H1 (cell line): ENCODE data around the gene MAD2L2. TPM values are rescaled to one million over a fixed set of nuclear protein-coding genes. Genes with fewer than 3 reads are reported as not detected.
A peak's percentile ranks its signal among the peaks of the same experiment; 100 is the strongest.

Experiments
- CTCF ChIA-PET: fragments of 300-600 bp; sonication (Branson Sonifier 250); formaldehyde crosslinking; loops from one replicate; lab custom pipeline; 2021; ENCODE audit not compliant: partially characterized antibody; lab: Charles Lee
- POLR2A ChIA-PET: fragments of 300-600 bp; sonication (Branson Sonifier 250); formaldehyde crosslinking; loops from one replicate; lab custom pipeline; 2021; ENCODE audit warnings: inconsistent platforms; ENCODE audit not compliant: partially characterized antibody; lab: Charles Lee
- DNase-seq, 2 experiments: peaks; one replicate each; pipeline versions ENCODE4 v3.0.0 to v3.0.0-alpha.2; 2010 to 2022; ENCODE audit warnings: low spot score in 2 of 2, low read depth in 1 of 2, mixed read lengths in 1 of 2
- FAIRE-seq: peaks from 2 replicates; lab custom pipeline; 2011; peaks lifted over from hg19 to GRCh38; lab: Jason Lieb, UNC
- H2AFZ ChIP-seq: 2 replicates; pipeline ENCODE4 v1.8.1; 2012; ENCODE audit warnings: low read length, inconsistent platforms
- H2AK5ac ChIP-seq: 2 replicates; pipeline ENCODE4 v1.6.1; 2013; ENCODE audit warnings: low read depth, low read length
- H2BK120ac ChIP-seq: replicated peaks from 2 replicates; pipeline ENCODE3; 2013; ENCODE audit warnings: low read depth, low read length, inconsistent platforms
- H2BK12ac ChIP-seq: 2 replicates; pipeline ENCODE4 v1.6.1; 2013; ENCODE audit warnings: low read depth, low read length
- H2BK15ac ChIP-seq: 2 replicates; pipeline ENCODE4 v1.6.1; 2013; ENCODE audit warnings: low read length
- H2BK20ac ChIP-seq: 2 replicates; pipeline ENCODE4 v1.6.1; 2013; ENCODE audit warnings: low read length
- H2BK5ac ChIP-seq: 2 replicates; pipeline ENCODE4 v1.6.1; 2013; ENCODE audit warnings: low read depth, low read length
- H3K14ac ChIP-seq: 2 replicates; pipeline ENCODE4 v1.6.1; 2013; ENCODE audit warnings: inconsistent platforms; ENCODE audit not compliant: insufficient read length
- H3K18ac ChIP-seq: 2 replicates; pipeline ENCODE4 v1.6.1; 2013; ENCODE audit warnings: low read length; ENCODE audit errors: extremely low read depth
- H3K23ac ChIP-seq: 2 replicates; pipeline ENCODE4 v1.6.1; 2013; ENCODE audit warnings: inconsistent platforms; ENCODE audit not compliant: insufficient read length
- H3K23me2 ChIP-seq: 2 replicates; pipeline ENCODE4 v1.6.1; 2013; ENCODE audit warnings: low read depth, low read length
- H3K27ac ChIP-seq: 2 replicates; pipeline ENCODE4 v1.6.1; 2011; ENCODE audit warnings: low read depth, low read length, inconsistent platforms
- H3K27me3 ChIP-seq, 4 experiments: replicated peaks in 1 of 4; 1 replicate in 1 of 4; 2 replicates in 3 of 4; pipeline versions ENCODE4 v1.6.1 to v1.8.1; 2011 to 2013; ENCODE audit warnings: low read length in 3 of 4, mild to moderate bottlenecking in 3 of 4, inconsistent platforms in 2 of 4, mixed read lengths in 2 of 4, moderate library complexity in 1 of 4; ENCODE audit not compliant: control insufficient read depth in 3 of 4, insufficient read depth in 3 of 4; ENCODE audit errors: extremely low read depth in 1 of 4
- H3K36me3 ChIP-seq, 4 experiments: 2 replicates each; pipeline versions ENCODE4 v1.6.1 to v1.8.1; 2011 to 2013; ENCODE audit warnings: mild to moderate bottlenecking in 4 of 4, low read length in 3 of 4, moderate library complexity in 2 of 4, control low read depth in 1 of 4, inconsistent platforms in 1 of 4; ENCODE audit not compliant: insufficient read depth in 4 of 4, control insufficient read depth in 2 of 4
- H3K4ac ChIP-seq: replicated peaks from 2 replicates; pipeline ENCODE3; 2013; ENCODE audit warnings: low read length, low read depth, mixed read lengths, inconsistent platforms; ENCODE audit not compliant: insufficient read length
- H3K4me1 ChIP-seq, 4 experiments: replicated peaks in 1 of 4; 1 replicate in 1 of 4; 2 replicates in 3 of 4; pipeline versions ENCODE4 v1.6.1 to v1.8.1; 2011 to 2013; ENCODE audit warnings: low read length in 3 of 4, inconsistent platforms in 2 of 4, mixed read lengths in 1 of 4; ENCODE audit not compliant: insufficient read depth in 4 of 4, control insufficient read depth in 3 of 4
- H3K4me2 ChIP-seq, 2 experiments: 2 replicates each; pipeline versions ENCODE4 v1.6.1 to v1.8.1; 2011 to 2013; ENCODE audit warnings: low read depth in 2 of 2, low read length in 2 of 2, control low read depth in 1 of 2, inconsistent platforms in 1 of 2, mild to moderate bottlenecking in 1 of 2; ENCODE audit not compliant: insufficient read depth in 1 of 2
- H3K4me3 ChIP-seq, 4 experiments: fragments of 200-600, 300-600 bp in 1 of 4; sonication (generic), shearing (Covaris generic), sonication (Bioruptor Twin) in 1 of 4; 2 replicates each; pipeline versions ENCODE4 v1.5.1 to v1.8.1; 2011 to 2016; ENCODE audit warnings: low read length in 4 of 4, low read depth in 3 of 4, control low read depth in 2 of 4, inconsistent platforms in 2 of 4, mild to moderate bottlenecking in 2 of 4, mixed read lengths in 1 of 4, moderate library complexity in 1 of 4; ENCODE audit not compliant: insufficient read depth in 2 of 4; ENCODE audit errors: extremely low read depth in 1 of 4
- H3K56ac ChIP-seq: replicated peaks from 2 replicates; pipeline ENCODE3; 2013; ENCODE audit warnings: low read depth, mild to moderate bottlenecking, mixed read lengths, low read length, inconsistent platforms; ENCODE audit not compliant: insufficient read length
- H3K79me1 ChIP-seq: 2 replicates; pipeline ENCODE4 v1.6.1; 2013; ENCODE audit warnings: low read depth, low read length, control low read depth
- H3K79me2 ChIP-seq, 2 experiments: 2 replicates each; pipeline versions ENCODE4 v1.6.1 to v1.8.1; 2012 to 2013; ENCODE audit warnings: low read length in 2 of 2, mild to moderate bottlenecking in 2 of 2, inconsistent platforms in 1 of 2; ENCODE audit not compliant: insufficient read depth in 2 of 2, control insufficient read depth in 1 of 2
- H3K9ac ChIP-seq, 4 experiments: replicated peaks in 1 of 4; 1 replicate in 1 of 4; 2 replicates in 3 of 4; pipeline versions ENCODE4 v1.6.1 to v1.8.1; 2011 to 2013; ENCODE audit warnings: low read depth in 3 of 4, low read length in 3 of 4, control low read depth in 2 of 4, mild to moderate bottlenecking in 2 of 4, moderate library complexity in 2 of 4, inconsistent platforms in 1 of 4; ENCODE audit errors: extremely low read depth in 1 of 4
- H3K9me3 ChIP-seq, 2 experiments: 2 replicates each; pipeline versions ENCODE4 v1.6.1 to v1.8.1; 2012 to 2013; ENCODE audit warnings: mild to moderate bottlenecking in 2 of 2, moderate library complexity in 2 of 2, control low read depth in 1 of 2, inconsistent platforms in 1 of 2, low read depth in 1 of 2, low read length in 1 of 2, mixed read lengths in 1 of 2; ENCODE audit not compliant: insufficient read depth in 2 of 2
- H4K20me1 ChIP-seq, 2 experiments: replicated peaks in 1 of 2; 2 replicates each; pipeline versions ENCODE3 to v1.8.1; 2011 to 2013; ENCODE audit warnings: inconsistent platforms in 2 of 2, low read length in 2 of 2, mild to moderate bottlenecking in 1 of 2; ENCODE audit not compliant: insufficient read depth in 2 of 2, control insufficient read depth in 1 of 2
- H4K5ac ChIP-seq: 2 replicates; pipeline ENCODE4 v1.6.1; 2013; ENCODE audit warnings: low read length, low read depth, mixed read lengths, inconsistent platforms; ENCODE audit not compliant: insufficient read length
- H4K8ac ChIP-seq: 2 replicates; pipeline ENCODE4 v1.8.0; 2013; ENCODE audit warnings: mild to moderate bottlenecking, moderate library complexity, low read length, inconsistent platforms; ENCODE audit not compliant: insufficient read depth; ENCODE audit errors: extremely low read depth
- H4K91ac ChIP-seq: replicated peaks from 2 replicates; pipeline ENCODE3; 2013; ENCODE audit warnings: low read length, mixed read lengths, inconsistent platforms; ENCODE audit not compliant: insufficient read length
- MAX ChIP-seq: IDR thresholded peaks from 2 replicates; pipeline ENCODE4 v1.6.1; 2012; ENCODE audit warnings: inconsistent platforms
- RAD21 ChIP-seq, 2 experiments: IDR thresholded peaks in 1 of 2; conservative IDR thresholded peaks in 1 of 2; 2 replicates each; pipeline ENCODE4 v1.6.1; 2011; ENCODE audit warnings: low read depth in 2 of 2, low read length in 2 of 2, improper control_type of control experiment in 1 of 2, inconsistent platforms in 1 of 2, mild to moderate bottlenecking in 1 of 2, moderate library complexity in 1 of 2
- WGBS, 2 experiments: shearing (Covaris generic) in 1 of 2; methylation state at CpG; one replicate each; pipeline versions ENCODE4 v1.1.6 to v1.1.7; 2013 to 2015; ENCODE audit warnings: low lambda C conversion rate in 2 of 2, mixed read lengths in 2 of 2, inconsistent platforms in 1 of 2, low coverage in 1 of 2, missing lambda C conversion rate in 1 of 2; ENCODE audit not compliant: insufficient replicate concordance in 2 of 2, insufficient coverage in 1 of 2, insufficient read length in 1 of 2; ENCODE audit errors: extremely low coverage in 1 of 2, missing lambda C conversion rate in 1 of 2; 5-methylcytosine and 5-hydroxymethylcytosine counted together
- polyA plus RNA-seq, 7 experiments: library from polyadenylated mRNA; depleted of rRNA in 3 of 7; stranded (reverse) in 5 of 7; unstranded in 2 of 7; fragments of >200 nt in 5 of 7; fragments of 200-250 nt in 2 of 7; gene quantifications; 1 replicate in 5 of 7; 2 replicates in 1 of 7; 4 replicates in 1 of 7; pipeline versions ENCODE4 v1.2.1 to v1.2.3, GENCODE V29; 2011 to 2013; ENCODE audit warnings: missing spikeins in 2 of 7, mixed read lengths in 2 of 7
- total RNA-seq: library from RNA; stranded (reverse); fragmentation: NEBNext Ultra II Directional; extraction: Animal tissue kit (Norgen Biotek cat#: 25700); gene quantifications from 2 replicates; pipeline ENCODE4 v1.2.1, GENCODE V29; 2021

MAD2L2 gene
- total and polyA plus RNA-seq, 2 of the 8 experiments (the other 6 are each of a cell fraction or from before 2014, with no cell fraction given) = 310 to 469 TPM

DNA sequence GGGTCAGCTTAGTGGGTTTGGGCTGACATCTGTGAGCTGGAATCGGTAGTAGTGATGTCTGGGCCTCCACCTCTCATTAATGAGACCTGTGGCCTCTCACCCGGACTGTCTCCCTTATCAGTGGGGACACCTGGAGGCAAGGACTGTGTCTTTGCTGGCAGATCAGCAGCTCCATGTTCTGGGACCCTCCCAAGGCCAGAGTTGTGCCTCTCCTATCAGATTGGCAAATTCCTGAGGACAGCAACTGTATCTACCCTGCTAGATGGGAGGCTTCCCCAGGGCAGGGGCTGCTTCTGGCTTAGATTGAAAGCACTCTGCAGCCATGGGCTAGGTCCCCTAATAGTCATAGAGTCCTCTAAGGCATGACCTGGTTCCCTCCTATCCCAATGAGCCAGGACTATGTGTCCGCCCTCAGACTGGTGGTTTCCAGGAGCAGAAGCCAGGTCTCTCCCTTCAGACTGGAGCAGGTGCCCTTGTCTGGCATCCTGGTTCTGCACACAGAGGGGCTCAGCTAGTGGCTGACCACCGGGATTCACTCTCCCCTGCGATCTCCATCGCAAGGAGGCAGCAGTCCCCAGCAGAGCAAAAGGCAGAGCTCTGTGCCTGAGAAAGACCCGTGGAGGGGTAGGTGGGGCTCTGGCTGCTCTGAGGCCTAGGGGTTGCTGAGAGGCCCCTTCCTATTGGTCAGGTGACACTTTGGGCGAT is 16.4 kb upstream of the MAD2L2 start:
- peak overlapping the region; percentile 72; the same call in 1 of the 2 replicates for H2BK20ac ChIP-seq
- H3K79me1 ChIP-seq = peaks cover 19% of the 10 kb centered on the region
- no peak for DNase-seq
- peak overlapping the region; percentile 31; the same call in 1 of the 2 replicates for H2BK15ac ChIP-seq
- no peak overlapping the region for H2BK12ac ChIP-seq
- CTCF ChIA-PET = interaction anchor here (0.6 to 7.3 kb wide), 11 partner anchors 11 to 270 kb away, joined by 3 to 129 read pairs (median 4); no protein-coding TSS in a partner anchor
- 78% methylated on average over 8 of the region's 8 CpGs; no CpG with 5 or more reads in 1 of the 2 experiments for WGBS, 2 experiments
- peak overlapping the region; percentile 0; the same call in 1 of the 2 replicates for H2AK5ac ChIP-seq
- peaks cover 0 to 2% (median 0%) of the 10 kb centered on the region in 4 experiments; a peak in 3 of 7 replicates for H3K27me3 ChIP-seq
- POLR2A ChIA-PET = interaction anchor here (0.9 to 32.0 kb wide), 10 partner anchors 12 to 213 kb away, joined by 3 to 1025 read pairs (median 4); partner anchors contain the start of genes FBXO6 and MAD2L2
- H3K9me3 ChIP-seq = no peaks in the 10 kb centered on the region
- no peak overlapping the region for H3K4me2 ChIP-seq
- FAIRE-seq = no peak
- H3K27ac ChIP-seq = no peak overlapping the region
- no peak overlapping the region for H2AFZ ChIP-seq
- no peak overlapping the region for H2BK120ac ChIP-seq
- no peak overlapping the region for H4K8ac ChIP-seq
- no peak overlapping the region for H3K4me3 ChIP-seq
- no peak overlapping the region for H3K9ac ChIP-seq
- H3K14ac ChIP-seq = no peak overlapping the region
- no peak overlapping the region for H2BK5ac ChIP-seq
- peaks cover 0 to 9% of the 10 kb centered on the region in 2 experiments for H4K20me1 ChIP-seq
- peaks cover 9% of the 10 kb centered on the region for H3K23me2 ChIP-seq
- no peak overlapping the region for H3K56ac ChIP-seq
- no peak overlapping the region for H4K91ac ChIP-seq
- peak overlapping the region; percentile 52; the same call in 1 of the 2 replicates for H3K18ac ChIP-seq
- TF ChIP-seq MAX (no peak), RAD21 (IDR thresholded peaks at IDR 0.05 in 1 of 2, conservative IDR thresholded peaks at IDR 0.05 in 1 of 2; ENCODE audit: low read depth in 2 of 2, low read length in 2 of 2) (peak; percentile 3 to 28; a peak in 1 of 4 replicates)
- TF ChIP-seq, all 59 proteins: peak for 1
- Histone ChIP-seq H3K4ac (no peak overlapping the region), H3K23ac (no peak overlapping the region), H4K5ac (no peak overlapping the region), H3K36me3 (peaks cover 0 to 5% (median 0%) of the 10 kb centered on the region in 4 experiments; a peak in 1 of 8 replicates), H3K4me1 (peaks cover 2 to 38% (median 32%) of the 10 kb centered on the region in 4 experiments), H3K79me2 (peaks cover 4 to 38% of the 10 kb centered on the region in 2 experiments; a peak in 3 of 4 replicates)
